ENCODE measurements around the gene POLR1G.
"Not testable (repeated sequence)": the region's sequence is repeated elsewhere in the genome, so short reads cannot be mapped to it uniquely, and the experiment has no call there.

The POLR1G gene

GRCh38 chr19:45401815-45402214 lies 4.6 kb upstream of the POLR1G start:
- DNase-seq = no peak

GRCh38 chr19:45402298-45403061 lies 4.0 kb upstream of the POLR1G start:
- peak; percentile 32 for DNase-seq

GRCh38 chr19:45403272-45403671 lies 3.2 kb upstream of the POLR1G start:
- DNase-seq = no peak

- peak; percentile 58 for DNase-seq
These were observed 2.5 kb upstream of the POLR1G start for GRCh38 chr19:45403781-45404556.

GRCh38 chr19:45404557-45405434 lies 1.6 kb upstream of the POLR1G start, which contains the start of gene PPP1R13L:
PPP1R13L (minus strand) TSS chr19:45405069; CDS start chr19:45398318, 6,751 bp downstream.
- DNase-seq = peak; percentile 58

- DNase-seq = peak; percentile 84
These were observed 814 bp upstream of the POLR1G start for GRCh38 chr19:45405435-45406225.

GRCh38 chr19:45407091-45407375 lies 589 bp downstream of the POLR1G start:
- DNase-seq = no peak

GRCh38 chr19:45407585-45407984 lies 1.1 kb downstream of the POLR1G start:
- not testable (repeated sequence) for DNase-seq

- no peak for DNase-seq
These were observed 1.7 kb downstream of the POLR1G start for GRCh38 chr19:45408121-45408520.

GRCh38 chr19:45408830-45409556 lies 2.5 kb downstream of the POLR1G start:
- DNase-seq = no peak

GRCh38 chr19:45409557-45409920 lies 3.1 kb downstream of the POLR1G start:
- no peak for DNase-seq

- DNase-seq = not testable (repeated sequence)
These were observed 3.9 kb downstream of the POLR1G start for GRCh38 chr19:45410330-45410729.

GRCh38 chr19:45413497-45413896 lies 7.1 kb downstream of the POLR1G start:
- DNase-seq = no peak

GRCh38 chr19:45414468-45414867 lies 8.0 kb downstream of the POLR1G start:
- no peak for DNase-seq

GRCh38 chr19:45417151-45417550 lies 10.7 kb downstream of the POLR1G start:
- no peak for DNase-seq

GRCh38 chr19:45418802-45419201 lies 12.4 kb downstream of the POLR1G start:
- no peak for DNase-seq

- peak; percentile 73 for DNase-seq
These were observed 13.0 kb downstream of the POLR1G start for GRCh38 chr19:45419396-45419795.

- no peak for DNase-seq
These were observed 13.5 kb downstream of the POLR1G start for GRCh38 chr19:45419895-45420294.

GRCh38 chr19:45420356-45420755 lies 13.9 kb downstream of the POLR1G start:
- DNase-seq = no peak

GRCh38 chr19:45420871-45421270 lies 14.4 kb downstream of the POLR1G start:
- no peak for DNase-seq

GRCh38 chr19:45421947-45422498 lies 15.6 kb downstream of the POLR1G start:
- DNase-seq = no peak

All from CD4-positive, alpha-beta T cell treated with Interleukin-15 for 1 hour (primary cell).